K562 (cell line): ENCODE measurements around the gene SLC1A2. TPM values are rescaled to one million over a fixed set of nuclear protein-coding genes. Genes with fewer than 3 reads are reported as not detected.

ENCODE experiments used
- AFF4 ChIP-seq: sonication (generic); formaldehyde crosslinking; IDR thresholded peaks from 2 replicates; pipeline ENCODE4 v1.8.0; 2023; ENCODE audit warnings: mild to moderate bottlenecking, missing genetic modification reagents
- ARID1B ChIP-seq: fragments of 450-650 bp; IDR thresholded peaks from 2 replicates; pipeline ENCODE4 v1.6.1; 2016; ENCODE audit warnings: antibody characterized with exemption, mild to moderate bottlenecking, inconsistent platforms
- CBX3 ChIP-seq, 2 experiments: IDR thresholded peaks; 1 replicate in 1 of 2; 2 replicates in 1 of 2; pipeline ENCODE4 v1.6.1; 2012; ENCODE audit warnings: inconsistent platforms in 2 of 2, low read length in 2 of 2, borderline replicate concordance in 1 of 2, control low read depth in 1 of 2
- FOSL1 ChIP-seq: fragments of 200-800 bp; sonication (Bioruptor generic); conservative IDR thresholded peaks from 2 replicates; pipeline ENCODE4 v1.6.1; 2016; ENCODE audit warnings: missing genetic modification characterization, missing compliant biosample characterization
- HLTF ChIP-seq: fragments of 450-650 bp; IDR thresholded peaks from 2 replicates; pipeline ENCODE4 v1.6.1; 2016
- L3MBTL2 ChIP-seq: fragments of 450-650 bp; IDR thresholded peaks from 2 replicates; pipeline ENCODE4 v1.6.1; 2016; ENCODE audit warnings: mild to moderate bottlenecking, moderate library complexity
- NCOA1 ChIP-seq: fragments of 450-650 bp; IDR thresholded peaks from 2 replicates; pipeline ENCODE4 v1.6.1; 2016; ENCODE audit warnings: low read depth
- NONO ChIP-seq, 2 experiments: fragments of 200-400 bp in 1 of 2; fragments of 450-650 bp in 1 of 2; formaldehyde crosslinking in 1 of 2; IDR thresholded peaks; 2 replicates each; pipeline ENCODE4 v1.6.1; 2017; ENCODE audit warnings: low read depth in 2 of 2, mild to moderate bottlenecking in 2 of 2, moderate library complexity in 2 of 2, low read length in 1 of 2
- NR4A1 ChIP-seq, 2 experiments: fragments of 250-450 bp in 1 of 2; fragments of 450-650 bp in 1 of 2; sonication (Bioruptor Pico) in 1 of 2; IDR thresholded peaks; 2 replicates each; pipeline versions ENCODE4 v1.4.0 to v1.6.1; 2016 to 2020; ENCODE audit warnings: mild to moderate bottlenecking in 2 of 2, missing compliant biosample characterization in 1 of 2, missing genetic modification characterization in 1 of 2, moderate library complexity in 1 of 2
- SETDB1 ChIP-seq: IDR thresholded peaks from one replicate; pipeline ENCODE4 v1.6.1; 2012; ENCODE audit warnings: low read length, control low read depth, inconsistent platforms
- SFPQ ChIP-seq: fragments of 200-400 bp; formaldehyde crosslinking; IDR thresholded peaks from 2 replicates; pipeline ENCODE4 v1.6.1; 2017; ENCODE audit warnings: mild to moderate bottlenecking, low read depth, low read length, moderate library complexity
- SPI1 ChIP-seq: IDR thresholded peaks from 2 replicates; pipeline ENCODE4 v1.6.1; 2011; ENCODE audit warnings: low read depth, low read length, control low read depth, borderline replicate concordance
- TAL1 ChIP-seq: fragments of 450-650 bp; IDR thresholded peaks from 2 replicates; pipeline ENCODE4 v1.6.1; 2016; ENCODE audit warnings: mild to moderate bottlenecking
- USF2 ChIP-seq: sonication (generic); formaldehyde crosslinking; IDR thresholded peaks from 2 replicates; pipeline ENCODE4 v1.5.0; 2020; ENCODE audit warnings: missing genetic modification reagents
- YBX1 ChIP-seq: fragments of 450-650 bp; IDR thresholded peaks from 2 replicates; pipeline ENCODE4 v1.7.1; 2016; ENCODE audit warnings: mild to moderate bottlenecking
- ZEB2 ChIP-seq: fragments of 450-650 bp; IDR thresholded peaks from 2 replicates; pipeline ENCODE4 v1.6.1; 2016
- ZFP1 ChIP-seq: fragments of 450-650 bp; formaldehyde crosslinking; IDR thresholded peaks from 2 replicates; pipeline ENCODE4 v1.4.0; 2020; ENCODE audit warnings: mild to moderate bottlenecking, mixed read lengths
- ZNF165 ChIP-seq: fragments of 250-450 bp; sonication (Bioruptor Pico); IDR thresholded peaks from 2 replicates; pipeline ENCODE4 v1.4.0; 2020; ENCODE audit warnings: borderline replicate concordance
- polyA plus RNA-seq, 8 experiments: library from polyadenylated mRNA; depleted of rRNA in 4 of 8; stranded (reverse) in 5 of 8; unstranded in 3 of 8; fragments of >200 nt; fragmentation: Nextera tagmentation in 2 of 8; fragmentation: Illumina TruSeq in 1 of 8; extraction: Ambion mirVana in 2 of 8; extraction: Trizol in 1 of 8; gene quantifications; 2 replicates each; pipeline versions ENCODE4 v1.2.1 to v1.2.3, GENCODE V29; 2011 to 2014; ENCODE audit warnings: inconsistent platforms in 1 of 8, missing spikeins in 1 of 8
- total RNA-seq, 7 experiments: library from RNA; depleted of rRNA in 6 of 7; stranded (reverse); fragments of >200 nt in 6 of 7; fragmentation: Illumina TruSeq in 2 of 7; extraction: Trizol in 2 of 7; gene quantifications; 2 replicates each; pipeline versions ENCODE4 v1.2.1 to v1.2.3, GENCODE V29; 2011 to 2021; ENCODE audit warnings: low replicate concordance in 1 of 7
- TF ChIP-seq, protein P1 (sequence below), 2 experiments: fragments of 450-650 bp; IDR thresholded peaks; 2 replicates each; pipeline ENCODE4 v1.6.1; 2018; ENCODE audit warnings: mild to moderate bottlenecking in 2 of 2, low read depth in 1 of 2; ENCODE audit not compliant: partially characterized antibody in 2 of 2

The SLC1A2 gene
- total and polyA plus RNA-seq, 9 of the 15 experiments (the other 6 are each of a cell fraction or from before 2014, with no cell fraction given) = 0.03 to 0.07 (median 0.04) TPM; not detected in 5

GRCh38 chr11:35454362-35454761 is 35.0 kb upstream of the SLC1A2 start (continued):
- TF ChIP-seq, protein P1, sequence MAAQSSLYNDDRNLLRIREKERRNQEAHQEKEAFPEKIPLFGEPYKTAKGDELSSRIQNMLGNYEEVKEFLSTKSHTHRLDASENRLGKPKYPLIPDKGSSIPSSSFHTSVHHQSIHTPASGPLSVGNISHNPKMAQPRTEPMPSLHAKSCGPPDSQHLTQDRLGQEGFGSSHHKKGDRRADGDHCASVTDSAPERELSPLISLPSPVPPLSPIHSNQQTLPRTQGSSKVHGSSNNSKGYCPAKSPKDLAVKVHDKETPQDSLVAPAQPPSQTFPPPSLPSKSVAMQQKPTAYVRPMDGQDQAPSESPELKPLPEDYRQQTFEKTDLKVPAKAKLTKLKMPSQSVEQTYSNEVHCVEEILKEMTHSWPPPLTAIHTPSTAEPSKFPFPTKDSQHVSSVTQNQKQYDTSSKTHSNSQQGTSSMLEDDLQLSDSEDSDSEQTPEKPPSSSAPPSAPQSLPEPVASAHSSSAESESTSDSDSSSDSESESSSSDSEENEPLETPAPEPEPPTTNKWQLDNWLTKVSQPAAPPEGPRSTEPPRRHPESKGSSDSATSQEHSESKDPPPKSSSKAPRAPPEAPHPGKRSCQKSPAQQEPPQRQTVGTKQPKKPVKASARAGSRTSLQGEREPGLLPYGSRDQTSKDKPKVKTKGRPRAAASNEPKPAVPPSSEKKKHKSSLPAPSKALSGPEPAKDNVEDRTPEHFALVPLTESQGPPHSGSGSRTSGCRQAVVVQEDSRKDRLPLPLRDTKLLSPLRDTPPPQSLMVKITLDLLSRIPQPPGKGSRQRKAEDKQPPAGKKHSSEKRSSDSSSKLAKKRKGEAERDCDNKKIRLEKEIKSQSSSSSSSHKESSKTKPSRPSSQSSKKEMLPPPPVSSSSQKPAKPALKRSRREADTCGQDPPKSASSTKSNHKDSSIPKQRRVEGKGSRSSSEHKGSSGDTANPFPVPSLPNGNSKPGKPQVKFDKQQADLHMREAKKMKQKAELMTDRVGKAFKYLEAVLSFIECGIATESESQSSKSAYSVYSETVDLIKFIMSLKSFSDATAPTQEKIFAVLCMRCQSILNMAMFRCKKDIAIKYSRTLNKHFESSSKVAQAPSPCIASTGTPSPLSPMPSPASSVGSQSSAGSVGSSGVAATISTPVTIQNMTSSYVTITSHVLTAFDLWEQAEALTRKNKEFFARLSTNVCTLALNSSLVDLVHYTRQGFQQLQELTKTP (IDR thresholded peaks at IDR 0.05; ENCODE audit: low read depth in 1 of 2, partially characterized antibody in 2 of 2) = no peak
- TF ChIP-seq FOSL1 (0 out of 2 replicates have a peak, but pooled peaks have one; percentile 16), L3MBTL2 (0 out of 2 replicates have a peak, but pooled peaks have one; percentile 21), YBX1 (no peak), CBX3 (IDR thresholded peaks at IDR 0.05; ENCODE audit: borderline replicate concordance in 1 of 2, low read length in 2 of 2) (no peak), SPI1 (no peak), SETDB1 (no peak), ZEB2 (no peak), NONO (IDR thresholded peaks at IDR 0.05; ENCODE audit: low read depth in 2 of 2, low read length in 1 of 2) (no peak), USF2 (peak; percentile 60), ARID1B (peak; percentile 29; the same call in 1 of the 2 replicates), ZNF165 (CRISPR knock-in tag) (no peak), NCOA1 (no peak), AFF4 (CRISPR knock-in tag) (no peak), ZFP1 (CRISPR knock-in tag) (no peak), HLTF (no peak), TAL1 (peak; percentile 34; the same call in 1 of the 2 replicates), SFPQ (no peak), NR4A1 (CRISPR knock-in tag; IDR thresholded peaks at IDR 0.05) (no peak), NR4A1 (tag; IDR thresholded peaks at IDR 0.05) (no peak)
